ENCODE results near the gene TESPA1. TPM values are rescaled to one million over a fixed set of nuclear protein-coding genes. Genes with fewer than 3 reads are reported as not detected.

The TESPA1 gene
- 10 to 100 TPM; 51.1 to 91.7 TPM for total RNA-seq

DNA sequence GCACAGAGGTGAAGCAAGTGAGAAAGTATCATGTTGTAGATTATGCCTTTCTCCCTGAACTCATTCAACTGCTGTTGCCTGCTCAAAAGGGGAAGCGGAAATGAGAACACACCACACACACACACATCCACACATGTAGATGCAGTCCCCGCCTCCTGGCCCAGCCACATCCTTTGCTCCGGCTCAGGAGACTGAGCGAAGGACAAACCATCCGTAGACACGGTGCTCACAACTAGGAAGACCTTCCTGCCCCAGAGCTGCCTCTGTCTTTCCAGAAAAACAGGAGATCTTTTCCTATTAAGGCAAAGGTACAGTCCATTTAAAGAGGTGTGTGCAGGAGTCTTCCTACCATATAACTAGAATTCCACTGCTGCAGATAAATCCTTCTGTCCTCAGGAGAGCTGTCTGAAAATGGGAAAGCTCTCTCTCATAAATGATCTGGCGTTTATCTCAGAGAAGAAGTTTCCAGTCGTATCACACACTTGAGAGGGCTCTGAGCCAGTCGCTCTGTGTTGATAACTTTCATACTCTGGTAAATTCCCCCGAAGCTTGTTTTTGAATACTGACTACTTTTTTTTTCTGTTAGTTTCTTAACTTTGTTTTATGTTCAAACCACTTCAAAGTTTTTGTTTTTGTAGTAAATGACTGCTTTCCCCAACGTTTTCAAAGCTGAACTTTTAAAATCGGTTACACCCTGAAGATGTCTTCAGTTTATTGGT is at the start of gene TESPA1:
TSS of gene TESPA1 (minus strand) at position 105 of the 719 bp plus-strand sequence. CDS start 10,200 bp downstream, outside the sequence.
- Mint-ChIP-seq H3K9me3 (no peaks in the 10 kb centered on the region), H3K27me3 (no peaks in the 10 kb centered on the region), H3K36me3 (ENCODE audit: low read depth) (peaks cover 52% of the 10 kb centered on the region), H3K4me3 (peak within 1 kb of the TSS; percentile 94), H3K27ac (peak within 1 kb of the TSS; percentile 84), H3K4me1 (peaks cover 34% of the 10 kb centered on the region)
- ATAC-seq (replicated peaks) = peak; percentile 88

DNA sequence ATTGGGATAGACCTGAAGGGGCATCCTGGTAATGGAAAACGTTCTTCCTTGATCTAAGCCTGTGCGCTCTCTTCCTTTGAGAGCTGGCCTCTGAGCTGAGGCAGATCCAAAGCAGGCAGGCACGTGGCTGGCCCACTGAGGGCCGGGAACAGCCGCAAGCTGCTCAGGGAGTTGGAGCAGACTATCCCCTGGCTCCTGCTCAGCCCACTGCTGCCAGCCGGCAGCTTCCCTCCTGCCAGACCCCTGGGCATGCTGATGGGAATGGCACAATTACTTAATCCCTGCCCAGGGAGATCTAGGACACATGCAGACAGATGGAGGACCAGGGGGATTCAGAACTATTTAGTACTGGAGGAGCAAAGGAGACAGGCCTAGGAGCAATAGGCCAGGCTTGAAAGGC is 49.7 kb upstream of the TESPA1 start:
- no peak for ATAC-seq (replicated peaks)
- Mint-ChIP-seq H3K9me3 (no peaks in the 10 kb centered on the region), H3K4me3 (no peak overlapping the region), H3K27me3 (peaks cover 4% of the 10 kb centered on the region), H3K27ac (no peak overlapping the region), H3K36me3 (ENCODE audit: low read depth) (no peaks in the 10 kb centered on the region), H3K4me1 (peaks cover 16% of the 10 kb centered on the region)

- Mint-ChIP-seq H3K27ac (no peak overlapping the region), H3K9me3 (no peaks in the 10 kb centered on the region), H3K4me3 (no peak overlapping the region), H3K27me3 (peaks cover 34% of the 10 kb centered on the region), H3K36me3 (ENCODE audit: low read depth) (no peaks in the 10 kb centered on the region), H3K4me1 (no peaks in the 10 kb centered on the region)
- no peak for ATAC-seq (replicated peaks)
Observed at GRCh38 chr12:55025508-55025907, 40.9 kb upstream of the TESPA1 start.

- Mint-ChIP-seq H3K36me3 (ENCODE audit: low read depth) (no peaks in the 10 kb centered on the region), H3K4me1 (no peaks in the 10 kb centered on the region), H3K4me3 (no peak overlapping the region), H3K9me3 (no peaks in the 10 kb centered on the region), H3K27ac (no peak overlapping the region), H3K27me3 (peaks cover 40% of the 10 kb centered on the region)
- ATAC-seq (replicated peaks) = no peak
Observed at GRCh38 chr12:55024575-55024974, 40.0 kb upstream of the TESPA1 start.

DNA sequence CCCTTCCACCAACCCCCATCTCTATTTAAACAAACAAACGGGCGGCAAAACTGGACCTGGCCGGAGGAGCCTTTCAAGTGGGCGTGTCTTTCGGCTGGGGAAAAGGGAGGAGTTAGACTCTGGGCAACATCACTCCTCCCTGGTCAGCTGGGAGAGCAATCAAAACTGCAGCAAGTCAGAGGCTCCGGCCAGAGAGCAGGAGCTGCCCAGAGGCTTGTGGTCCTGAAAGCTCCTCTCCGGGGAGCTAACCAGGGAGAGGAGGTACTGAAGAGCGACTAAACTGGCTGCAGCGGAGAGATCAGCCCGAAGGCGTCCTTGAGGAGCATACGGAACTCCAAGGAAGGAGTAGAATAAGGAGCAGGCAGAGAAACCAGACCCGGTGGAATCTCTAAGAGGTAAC is 35.2 kb upstream of the TESPA1 start, which contains the start of gene NEUROD4:
TSS of gene NEUROD4 (plus strand) at position 191 of the 400 bp plus-strand sequence. CDS start 6,466 bp downstream, outside the sequence.
- no peak within 1 kb of the TSS for H3K4me3 Mint-ChIP-seq
- no peak for ATAC-seq (replicated peaks)
- no peaks in the 10 kb centered on the region for H3K9me3 Mint-ChIP-seq
- H3K36me3 Mint-ChIP-seq (ENCODE audit: low read depth) = no peaks in the 10 kb centered on the region
- no peaks in the 10 kb centered on the region for H3K4me1 Mint-ChIP-seq
- H3K27me3 Mint-ChIP-seq = peaks cover 42% of the 10 kb centered on the region
- no peak within 1 kb of the TSS for H3K27ac Mint-ChIP-seq

DNA sequence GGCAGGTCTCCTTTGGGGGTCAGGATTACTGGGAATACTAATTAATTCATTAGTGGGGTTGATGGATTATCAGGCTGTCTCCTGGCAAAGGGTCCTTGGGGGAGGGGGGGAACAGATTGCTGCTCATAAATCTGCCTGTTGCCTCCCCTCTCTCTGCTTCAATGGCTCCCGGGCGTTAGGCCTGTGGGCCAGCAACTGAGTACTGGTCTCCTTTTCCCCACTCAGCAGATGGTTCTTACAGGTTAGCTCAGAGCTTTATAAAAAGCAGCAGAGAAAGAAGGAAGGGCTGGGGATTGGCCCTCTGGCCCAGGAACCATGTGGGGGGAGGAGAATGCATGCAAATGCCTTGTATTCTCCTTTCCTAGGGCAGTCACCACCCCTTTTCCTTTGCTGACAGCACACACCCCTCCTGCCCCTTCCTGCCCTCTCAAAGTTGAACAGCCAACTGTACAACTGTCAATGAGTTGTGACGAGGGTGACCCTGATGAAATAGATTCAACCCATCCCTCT is 32.9 kb upstream of the TESPA1 start:
- no peak for ATAC-seq (replicated peaks)
- peaks cover 34% of the 10 kb centered on the region for H3K27me3 Mint-ChIP-seq
- no peaks in the 10 kb centered on the region for H3K36me3 Mint-ChIP-seq (ENCODE audit: low read depth)
- no peak overlapping the region for H3K4me3 Mint-ChIP-seq
- no peaks in the 10 kb centered on the region for H3K9me3 Mint-ChIP-seq
- no peaks in the 10 kb centered on the region for H3K4me1 Mint-ChIP-seq
- no peak overlapping the region for H3K27ac Mint-ChIP-seq

DNA sequence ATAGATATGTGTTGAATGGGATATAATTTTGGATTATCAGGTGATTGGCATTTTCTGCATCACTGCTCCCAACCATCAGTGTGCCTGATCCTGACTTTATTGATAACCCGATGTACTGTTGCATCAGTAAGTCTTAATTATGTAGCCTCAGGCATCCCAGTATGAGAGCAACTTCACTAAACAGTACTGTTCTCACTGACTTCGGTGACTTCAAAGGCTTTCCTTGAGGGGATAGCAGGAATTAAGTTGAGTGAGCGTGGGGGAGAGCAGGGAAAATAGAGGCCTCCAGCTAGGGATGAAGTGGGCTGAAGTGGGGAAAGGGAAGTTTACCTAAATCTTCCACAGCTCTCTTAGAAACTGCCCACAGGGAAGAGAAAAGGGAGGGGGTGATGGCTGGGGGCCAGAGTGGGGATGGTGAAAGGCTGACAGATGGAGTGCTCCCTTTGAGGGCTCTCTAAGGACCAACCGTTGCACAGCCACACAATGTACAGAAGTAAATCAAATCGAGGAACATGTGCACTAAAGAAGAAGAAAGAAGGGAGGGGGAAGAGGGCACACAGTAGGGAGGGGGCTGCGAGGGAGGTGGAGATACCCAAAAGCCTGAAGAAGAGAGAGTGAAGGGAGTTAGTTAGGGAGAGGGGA is 24.5 kb upstream of the TESPA1 start:
- H3K4me3 Mint-ChIP-seq = no peak overlapping the region
- peaks cover 3% of the 10 kb centered on the region for H3K9me3 Mint-ChIP-seq

DNA sequence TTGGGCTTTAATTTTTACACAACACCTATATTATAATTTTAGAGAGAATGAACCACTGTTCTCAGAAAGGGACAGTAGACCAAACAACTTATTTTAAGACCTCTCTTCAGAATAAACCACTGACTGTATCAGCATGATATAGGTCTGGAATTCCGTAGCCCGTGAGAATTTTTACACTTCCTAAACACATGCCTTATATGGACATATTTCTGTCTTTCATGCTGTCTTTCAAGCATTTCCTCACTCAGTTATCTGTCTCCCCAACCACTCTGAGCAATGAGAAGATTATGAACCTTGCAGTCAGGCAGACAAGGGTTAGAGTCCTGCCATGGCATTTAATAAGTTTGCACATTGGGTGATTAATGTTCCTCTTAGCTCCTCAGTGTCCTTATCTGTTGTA is 17.8 kb upstream of the TESPA1 start:
- H3K9me3 Mint-ChIP-seq = peaks cover 3% of the 10 kb centered on the region
- no peak for ATAC-seq (replicated peaks)

More for the DNA sequence above, 24.5 kb upstream of the TESPA1 start:
- Mint-ChIP-seq H3K4me1 (no peaks in the 10 kb centered on the region), H3K36me3 (ENCODE audit: low read depth) (no peaks in the 10 kb centered on the region), H3K27ac (no peak overlapping the region), H3K27me3 (peaks cover 17% of the 10 kb centered on the region)
- no peak for ATAC-seq (replicated peaks)

DNA sequence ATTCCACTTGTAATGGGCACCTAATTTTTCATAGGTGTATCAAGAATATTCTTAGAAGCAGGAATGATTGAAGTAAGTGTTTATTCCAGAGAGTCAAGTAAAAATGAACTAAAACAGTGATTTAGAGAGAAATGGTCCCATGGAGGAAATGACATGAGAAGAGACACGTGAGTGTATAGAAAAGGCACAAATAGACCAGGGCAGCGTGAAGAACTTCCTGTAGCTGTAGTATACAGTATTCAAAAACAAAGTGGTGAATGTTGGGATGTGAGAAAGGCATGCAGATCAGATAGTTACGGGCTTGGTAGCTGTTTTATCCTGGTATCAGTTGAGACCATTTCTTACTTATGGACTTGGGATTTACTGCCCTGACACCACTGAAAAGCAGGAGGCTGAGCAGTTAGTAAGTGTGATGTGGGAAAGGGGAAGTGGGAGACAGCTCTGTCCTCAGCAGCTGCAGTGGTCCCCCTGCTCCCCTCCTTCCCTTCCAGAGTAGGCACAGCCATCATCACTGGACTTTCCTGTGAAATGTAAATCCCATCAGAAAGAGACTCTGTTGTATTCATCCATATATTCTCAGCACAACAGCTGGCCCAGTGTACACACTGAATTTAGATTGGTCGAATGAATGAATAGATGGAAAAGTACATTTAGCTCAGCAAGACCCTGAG is 16.8 kb upstream of the TESPA1 start:
- H3K36me3 Mint-ChIP-seq (ENCODE audit: low read depth) = no peaks in the 10 kb centered on the region
- no peak for ATAC-seq (replicated peaks)
- no peaks in the 10 kb centered on the region for H3K4me1 Mint-ChIP-seq
- no peak overlapping the region for H3K4me3 Mint-ChIP-seq
- H3K9me3 Mint-ChIP-seq = peaks cover 3% of the 10 kb centered on the region
- peaks cover 3% of the 10 kb centered on the region for H3K27me3 Mint-ChIP-seq
- H3K27ac Mint-ChIP-seq = no peak overlapping the region

More for the DNA sequence above, 17.8 kb upstream of the TESPA1 start:
- Mint-ChIP-seq H3K27ac (no peak overlapping the region), H3K36me3 (ENCODE audit: low read depth) (no peaks in the 10 kb centered on the region), H3K4me1 (no peaks in the 10 kb centered on the region), H3K27me3 (peaks cover 3% of the 10 kb centered on the region), H3K4me3 (no peak overlapping the region)

- no peaks in the 10 kb centered on the region for H3K36me3 Mint-ChIP-seq (ENCODE audit: low read depth)
Observed at GRCh38 chr12:54998958-54999510, 14.5 kb upstream of the TESPA1 start.

GRCh38 chr12:54997929-54998522 is 13.5 kb upstream of the TESPA1 start:
- ATAC-seq (replicated peaks) = no peak
- H3K4me1 Mint-ChIP-seq = no peaks in the 10 kb centered on the region
- H3K27ac Mint-ChIP-seq = no peak overlapping the region
- H3K36me3 Mint-ChIP-seq (ENCODE audit: low read depth) = no peaks in the 10 kb centered on the region
- H3K9me3 Mint-ChIP-seq = no peaks in the 10 kb centered on the region
- H3K27me3 Mint-ChIP-seq = no peaks in the 10 kb centered on the region
- no peak overlapping the region for H3K4me3 Mint-ChIP-seq

More at GRCh38 chr12:54998958-54999510, 14.5 kb upstream of the TESPA1 start:
- H3K27ac Mint-ChIP-seq = no peak overlapping the region
- H3K9me3 Mint-ChIP-seq = no peaks in the 10 kb centered on the region
- H3K4me3 Mint-ChIP-seq = no peak overlapping the region
- ATAC-seq (replicated peaks) = no peak
- no peaks in the 10 kb centered on the region for H3K27me3 Mint-ChIP-seq
- H3K4me1 Mint-ChIP-seq = no peaks in the 10 kb centered on the region

GRCh38 chr12:54996205-54996604 is 11.6 kb upstream of the TESPA1 start:
- Mint-ChIP-seq H3K4me3 (no peak overlapping the region), H3K36me3 (ENCODE audit: low read depth) (no peaks in the 10 kb centered on the region), H3K27ac (no peak overlapping the region)

GRCh38 chr12:54993181-54993835 is 8.7 kb upstream of the TESPA1 start:
- H3K4me1 Mint-ChIP-seq = peaks cover 31% of the 10 kb centered on the region
- no peaks in the 10 kb centered on the region for H3K27me3 Mint-ChIP-seq
- H3K36me3 Mint-ChIP-seq (ENCODE audit: low read depth) = no peaks in the 10 kb centered on the region
- H3K27ac Mint-ChIP-seq = no peak overlapping the region
- no peaks in the 10 kb centered on the region for H3K9me3 Mint-ChIP-seq
- H3K4me3 Mint-ChIP-seq = no peak overlapping the region
- ATAC-seq (replicated peaks) = peak; percentile 57

More at GRCh38 chr12:54996205-54996604, 11.6 kb upstream of the TESPA1 start:
- Mint-ChIP-seq H3K4me1 (peaks cover 5% of the 10 kb centered on the region), H3K9me3 (no peaks in the 10 kb centered on the region), H3K27me3 (no peaks in the 10 kb centered on the region)
- ATAC-seq (replicated peaks) = no peak
